ENCODE results near the gene PHF19.

The PHF19 gene

DNA sequence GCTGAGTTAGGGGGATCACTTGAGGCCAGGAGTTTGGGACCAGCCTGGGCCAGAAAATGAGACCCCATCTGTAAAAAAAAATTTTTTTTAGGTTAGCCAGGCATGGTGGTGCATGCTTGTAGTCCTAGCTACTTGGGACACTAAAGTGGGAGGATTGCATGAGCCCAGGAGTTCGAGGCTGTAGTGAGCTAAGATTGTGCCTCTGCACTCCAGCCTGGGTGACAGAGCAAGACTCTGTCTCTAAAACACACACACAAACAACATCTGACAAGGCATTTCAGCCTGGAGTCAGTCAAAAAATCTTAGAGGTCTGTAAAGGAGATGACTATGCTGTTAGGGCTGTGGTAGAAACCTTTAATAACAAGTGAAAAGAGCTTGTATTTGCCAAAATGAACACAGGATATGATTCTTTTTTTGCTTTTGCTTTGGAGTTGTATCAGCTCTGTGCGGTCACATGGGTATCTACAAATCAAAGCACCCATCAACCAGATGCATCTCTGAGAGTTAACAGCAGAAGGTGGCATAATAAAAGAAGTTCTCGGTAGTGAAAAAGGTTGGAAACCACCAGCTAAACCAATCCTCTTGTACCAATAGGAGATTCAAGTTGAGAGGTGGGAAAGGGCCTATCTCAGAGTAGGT, 30.6 kb downstream of the PHF19 start:
- DNase-seq (ENCODE audit: low read depth, low spot score) = no peak
- H3K4me3 ChIP-seq (ENCODE audit: low read depth, low read length) = no peak overlapping the region
- ChIA-PET POLR2A (no interaction called here), CTCF (interaction anchor here (1.0 kb wide), 1 partner anchor 214 kb away, joined by 3 read pairs; no protein-coding TSS in a partner anchor)
- TF ChIP-seq, protein P1, sequence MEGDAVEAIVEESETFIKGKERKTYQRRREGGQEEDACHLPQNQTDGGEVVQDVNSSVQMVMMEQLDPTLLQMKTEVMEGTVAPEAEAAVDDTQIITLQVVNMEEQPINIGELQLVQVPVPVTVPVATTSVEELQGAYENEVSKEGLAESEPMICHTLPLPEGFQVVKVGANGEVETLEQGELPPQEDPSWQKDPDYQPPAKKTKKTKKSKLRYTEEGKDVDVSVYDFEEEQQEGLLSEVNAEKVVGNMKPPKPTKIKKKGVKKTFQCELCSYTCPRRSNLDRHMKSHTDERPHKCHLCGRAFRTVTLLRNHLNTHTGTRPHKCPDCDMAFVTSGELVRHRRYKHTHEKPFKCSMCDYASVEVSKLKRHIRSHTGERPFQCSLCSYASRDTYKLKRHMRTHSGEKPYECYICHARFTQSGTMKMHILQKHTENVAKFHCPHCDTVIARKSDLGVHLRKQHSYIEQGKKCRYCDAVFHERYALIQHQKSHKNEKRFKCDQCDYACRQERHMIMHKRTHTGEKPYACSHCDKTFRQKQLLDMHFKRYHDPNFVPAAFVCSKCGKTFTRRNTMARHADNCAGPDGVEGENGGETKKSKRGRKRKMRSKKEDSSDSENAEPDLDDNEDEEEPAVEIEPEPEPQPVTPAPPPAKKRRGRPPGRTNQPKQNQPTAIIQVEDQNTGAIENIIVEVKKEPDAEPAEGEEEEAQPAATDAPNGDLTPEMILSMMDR (IDR thresholded peaks at IDR 0.05; ENCODE audit: insufficient read depth, low read length, missing control alignments) = no peak

DNA sequence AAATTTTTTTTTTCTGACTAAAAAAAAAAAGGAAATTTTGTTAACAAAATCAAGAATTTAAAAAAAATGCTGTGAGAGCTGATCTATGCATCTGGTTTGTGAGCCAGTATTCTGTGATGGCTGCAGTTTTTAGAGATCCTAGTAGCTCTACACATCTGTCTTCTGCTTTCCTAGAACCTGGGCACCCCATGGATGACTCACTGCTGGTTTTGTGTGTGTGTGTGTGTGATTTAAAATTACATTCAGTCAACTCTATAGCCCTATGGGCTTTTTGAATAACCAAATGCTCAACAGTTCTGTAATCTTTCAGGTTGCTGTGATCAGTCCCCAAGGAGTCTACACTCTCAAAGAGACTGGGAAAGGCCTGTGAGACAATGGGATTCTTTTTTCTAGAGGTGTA, 31.7 kb downstream of the PHF19 start:
- POLR2A ChIA-PET = no interaction called here
- TF ChIP-seq, protein P1 (IDR thresholded peaks at IDR 0.05; ENCODE audit: insufficient read depth, low read length, missing control alignments) = no peak

DNA sequence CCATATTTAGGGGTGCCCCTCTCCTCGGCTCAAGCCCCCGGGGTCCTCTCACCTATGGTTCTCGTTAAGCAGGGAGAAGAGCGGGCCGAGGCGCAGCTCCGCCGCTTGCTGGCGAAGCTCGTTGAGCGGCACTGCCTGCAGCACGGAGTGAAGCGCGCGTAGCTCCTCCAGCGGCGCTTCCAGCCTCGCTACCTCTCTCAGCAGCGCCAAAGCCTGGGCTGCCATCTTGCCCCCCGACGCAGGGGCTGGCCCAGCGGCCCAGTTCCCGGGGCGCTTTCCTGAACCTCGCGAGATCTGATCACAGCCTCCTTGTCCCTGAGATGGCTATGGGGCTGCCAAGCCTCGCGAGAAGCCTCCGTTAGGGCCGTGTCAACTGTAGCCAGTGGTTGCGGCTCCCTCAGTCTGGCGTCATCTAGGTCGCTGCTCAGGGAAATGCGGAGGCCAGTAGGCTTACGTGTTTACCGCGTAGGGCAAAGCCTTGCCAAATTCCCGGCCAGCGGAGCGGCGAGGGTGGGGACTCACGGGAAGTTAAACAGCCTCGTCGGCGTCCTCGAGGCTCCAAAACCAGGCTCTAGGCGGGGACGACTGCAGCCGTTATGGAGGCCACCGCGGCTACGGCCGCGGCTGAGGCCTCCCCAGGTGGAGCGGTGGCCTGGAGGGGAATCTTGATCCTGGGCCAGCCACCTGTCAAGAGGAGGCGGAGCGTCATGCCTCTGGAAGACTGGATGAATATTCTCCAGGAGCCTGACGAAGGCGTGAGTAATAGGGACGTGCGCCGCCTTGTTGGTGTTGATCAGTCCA, 34.1 kb downstream of the PHF19 start, which contains the start of gene PSMD5:
PSMD5 (minus strand) TSS at position 238 of the 801 bp plus-strand sequence; CDS start at position 225, 13 bp downstream.
- H3K4me3 ChIP-seq (ENCODE audit: low read depth, low read length) = peak within 1 kb of the TSS; percentile 96
- TF ChIP-seq, protein P1 (IDR thresholded peaks at IDR 0.05; ENCODE audit: insufficient read depth, low read length, missing control alignments) = peak; percentile 0
- ChIA-PET CTCF (interaction anchor here (1.0 to 1.6 kb wide), 3 partner anchors 10 to 139 kb away, joined by 3 to 4 read pairs (median 3); no protein-coding TSS in a partner anchor), POLR2A (interaction anchor here (0.8 to 1.4 kb wide), 2 partner anchors 50 to 94 kb away, joined by 3 to 7 read pairs; partner anchors contain the start of gene FBXW2)
- DNase-seq (ENCODE audit: low read depth, low spot score) = peak; percentile 98

More for the DNA sequence above, 31.7 kb downstream of the PHF19 start:
- no peak overlapping the region for H3K4me3 ChIP-seq (ENCODE audit: low read depth, low read length)
- CTCF ChIA-PET = interaction anchor here (1.2 kb wide), 2 partner anchors 91 to 94 kb away, joined by 3 read pairs; no protein-coding TSS in a partner anchor
- no peak for DNase-seq (ENCODE audit: low read depth, low spot score)

DNA sequence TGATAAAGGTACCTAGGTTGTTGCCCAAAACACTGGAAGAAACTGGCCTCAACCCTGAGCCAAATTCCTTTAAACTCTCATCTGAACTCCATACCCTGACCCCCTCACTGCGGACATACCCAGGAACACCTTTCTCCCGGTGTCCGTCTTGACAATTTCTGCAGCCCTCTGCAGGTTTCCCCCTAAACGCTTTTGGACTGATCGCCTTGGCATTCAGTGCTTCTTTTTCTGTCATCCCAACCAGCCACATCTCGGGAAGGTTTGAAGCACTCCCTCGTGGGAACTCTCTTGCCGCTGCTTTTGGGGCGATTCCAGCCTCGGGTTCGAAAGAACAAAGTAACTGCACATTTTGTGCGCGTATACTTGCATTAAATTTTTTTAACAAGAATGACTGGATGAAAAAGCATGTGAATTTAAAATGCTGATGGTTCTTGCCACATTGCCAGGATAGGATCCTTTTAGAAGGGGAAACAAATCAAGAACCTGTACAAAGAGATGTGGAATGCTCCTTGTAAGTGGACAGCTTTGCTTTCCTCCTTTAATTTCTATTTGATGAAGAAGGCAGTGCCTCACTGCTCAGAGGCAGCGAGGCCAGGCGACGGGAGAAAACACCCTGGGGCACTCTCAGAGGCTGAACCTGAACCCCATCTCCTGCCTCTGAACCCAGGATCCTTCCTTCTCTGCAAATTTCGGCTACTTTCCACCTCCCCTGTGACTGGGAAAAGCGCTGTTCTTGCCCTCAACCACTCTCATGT, 34.9 kb downstream of the PHF19 start:
- H3K4me3 ChIP-seq (ENCODE audit: low read depth, low read length) = peak overlapping the region; percentile 96
- TF ChIP-seq, protein P1 (IDR thresholded peaks at IDR 0.05; ENCODE audit: insufficient read depth, low read length, missing control alignments) = no peak
- CTCF ChIA-PET = interaction anchor here (1.0 to 1.6 kb wide), 2 partner anchors 9 to 27 kb away, joined by 3 to 4 read pairs; no protein-coding TSS in a partner anchor
- no peak for DNase-seq (ENCODE audit: low read depth, low spot score)
- POLR2A ChIA-PET = interaction anchor here (0.8 to 1.4 kb wide), 2 partner anchors 49 to 95 kb away, joined by 3 to 7 read pairs; partner anchors contain the start of gene FBXW2

DNA sequence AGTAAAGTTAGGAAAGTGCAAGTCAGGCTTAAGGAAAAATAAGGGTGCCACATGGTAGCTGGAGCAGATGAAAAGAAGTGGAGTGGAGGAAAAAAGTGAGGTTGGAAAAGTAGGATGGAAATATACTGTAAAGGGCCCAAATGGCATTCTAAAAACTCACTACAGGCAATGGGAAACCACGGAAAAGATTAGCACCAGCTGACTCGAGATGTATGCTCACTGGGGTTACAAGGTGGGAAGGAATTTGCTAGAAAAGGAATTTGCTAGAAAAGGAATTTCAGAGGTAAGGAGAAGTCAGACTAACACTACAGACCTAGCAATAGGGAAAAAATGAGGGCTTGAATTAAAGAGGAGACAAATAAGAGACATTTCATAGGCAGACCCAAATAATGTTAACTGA, 37.8 kb downstream of the PHF19 start:
- POLR2A ChIA-PET = no interaction called here
- TF ChIP-seq, protein P1 (IDR thresholded peaks at IDR 0.05; ENCODE audit: insufficient read depth, low read length, missing control alignments) = no peak
- CTCF ChIA-PET = no interaction called here
- H3K4me3 ChIP-seq (ENCODE audit: low read depth, low read length) = no peak overlapping the region
- DNase-seq (ENCODE audit: low read depth, low spot score) = no peak

Measured in AG04449 (cell line).